H1 (cell line): ENCODE results near the gene NDUFAF8. TPM values are rescaled to one million over a fixed set of nuclear protein-coding genes. Genes with fewer than 3 reads are reported as not detected.

ENCODE experiments used
- BACH1 ChIP-seq: IDR thresholded peaks from 2 replicates; pipeline ENCODE4 v1.6.1; 2012; ENCODE audit warnings: low read length, improper control_type of control experiment
- KDM4A ChIP-seq: IDR thresholded peaks from one replicate; pipeline ENCODE4 v1.7.1; 2012; ENCODE audit warnings: low read depth, mild to moderate bottlenecking, moderate library complexity, low read length, inconsistent platforms; ENCODE audit not compliant: severe bottlenecking
- POU5F1 ChIP-seq: IDR thresholded peaks from 2 replicates; pipeline ENCODE4 v1.6.1; 2011; ENCODE audit warnings: low read depth, mild to moderate bottlenecking, low read length, moderate library complexity
- SIRT6 ChIP-seq: IDR thresholded peaks from one replicate; pipeline ENCODE4 v1.7.1; 2012; ENCODE audit warnings: low read length, inconsistent platforms
- SUZ12 ChIP-seq: fragments of 200-600 bp; sonication (generic); IDR thresholded peaks from 2 replicates; pipeline ENCODE4 v1.6.1; 2012; ENCODE audit warnings: mild to moderate bottlenecking, inconsistent platforms, low read length, moderate library complexity, mixed read lengths
- TAF1 ChIP-seq: IDR thresholded peaks from 2 replicates; pipeline ENCODE4 v1.6.1; 2011; ENCODE audit warnings: mild to moderate bottlenecking, low read depth, low read length
- polyA plus RNA-seq, 7 experiments: library from polyadenylated mRNA; depleted of rRNA in 3 of 7; stranded (reverse) in 5 of 7; unstranded in 2 of 7; fragments of >200 nt in 5 of 7; fragments of 200-250 nt in 2 of 7; gene quantifications; 1 replicate in 5 of 7; 2 replicates in 1 of 7; 4 replicates in 1 of 7; pipeline versions ENCODE4 v1.2.1 to v1.2.3, GENCODE V29; 2011 to 2013; ENCODE audit warnings: missing spikeins in 2 of 7, mixed read lengths in 2 of 7
- total RNA-seq: library from RNA; stranded (reverse); fragmentation: NEBNext Ultra II Directional; extraction: Animal tissue kit (Norgen Biotek cat#: 25700); gene quantifications from 2 replicates; pipeline ENCODE4 v1.2.1, GENCODE V29; 2021
- TF ChIP-seq, protein P1 (sequence below): IDR thresholded peaks from 2 replicates; pipeline ENCODE4 v1.6.1; 2012; ENCODE audit warnings: inconsistent platforms

Gene NDUFAF8
- total and polyA plus RNA-seq, 2 of the 8 experiments (the other 6 are each of a cell fraction or from before 2014, with no cell fraction given) = 48.9 to 91.1 TPM

DNA sequence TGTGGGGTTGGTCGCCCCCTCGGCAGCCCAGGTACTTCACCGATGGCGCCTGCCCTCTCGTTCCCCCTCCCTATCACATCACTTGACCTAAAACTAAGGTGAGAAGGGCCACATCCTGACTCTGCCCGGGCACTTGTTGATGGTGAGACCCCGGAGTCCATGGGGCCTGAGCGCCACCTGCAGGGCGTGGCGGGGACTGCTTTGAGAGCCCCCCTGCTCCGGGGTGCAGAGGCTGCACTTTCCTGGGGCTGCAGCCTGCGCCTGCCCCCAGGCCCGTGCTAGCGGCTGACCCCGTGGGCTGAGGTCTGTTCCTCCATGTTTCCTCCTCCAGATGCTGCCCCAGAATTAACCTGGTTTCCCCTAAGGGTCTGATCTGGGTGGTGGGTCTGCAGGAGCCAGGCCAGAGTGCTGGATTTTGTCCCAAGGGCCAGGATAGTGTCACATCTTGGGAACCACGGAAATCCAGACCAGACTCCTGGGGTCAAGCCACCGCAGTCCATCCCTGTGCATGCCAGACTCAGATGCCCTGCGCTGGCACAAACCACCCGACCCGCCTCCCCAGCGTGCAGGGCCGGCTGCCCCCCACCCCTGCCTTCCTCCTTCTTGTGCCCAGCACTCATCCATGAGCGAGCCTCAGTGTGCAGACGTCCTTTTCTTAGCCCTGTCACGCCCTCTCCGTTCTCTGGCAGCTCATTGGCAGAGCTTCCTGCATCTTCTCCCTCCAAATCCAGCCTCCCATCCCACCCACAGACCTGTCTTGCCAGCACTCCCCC lies 2.7 kb downstream of the NDUFAF8 start (continued):
- TF ChIP-seq KDM4A (no peak), TAF1 (0 out of 2 replicates have a peak, but pooled peaks have one; percentile 39), POU5F1 (no peak), BACH1 (no peak), SUZ12 (no peak), SIRT6 (no peak)
- TF ChIP-seq, protein P1, sequence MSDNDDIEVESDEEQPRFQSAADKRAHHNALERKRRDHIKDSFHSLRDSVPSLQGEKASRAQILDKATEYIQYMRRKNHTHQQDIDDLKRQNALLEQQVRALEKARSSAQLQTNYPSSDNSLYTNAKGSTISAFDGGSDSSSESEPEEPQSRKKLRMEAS = 0 out of 2 replicates have a peak, but pooled peaks have one; percentile 39
- TF ChIP-seq, all 59 proteins: peak for 10
